HG03280 (cell line): Measurements from ENCODE around the gene COA1.
A peak's percentile ranks its signal among the peaks of the same experiment; 100 is the strongest.
"Not testable (repeated sequence)": the region's sequence is repeated elsewhere in the genome, so short reads cannot be mapped to it uniquely, and the experiment has no call there.

ENCODE experiments used
- ATAC-seq: cut with Tn5 transposase; IDR thresholded peaks from one replicate; pipeline ENCODE4 v1.9.1; 2021; ENCODE audit warnings: mild to moderate bottlenecking, moderate library complexity; ENCODE audit not compliant: unreplicated experiment

The COA1 gene

DNA sequence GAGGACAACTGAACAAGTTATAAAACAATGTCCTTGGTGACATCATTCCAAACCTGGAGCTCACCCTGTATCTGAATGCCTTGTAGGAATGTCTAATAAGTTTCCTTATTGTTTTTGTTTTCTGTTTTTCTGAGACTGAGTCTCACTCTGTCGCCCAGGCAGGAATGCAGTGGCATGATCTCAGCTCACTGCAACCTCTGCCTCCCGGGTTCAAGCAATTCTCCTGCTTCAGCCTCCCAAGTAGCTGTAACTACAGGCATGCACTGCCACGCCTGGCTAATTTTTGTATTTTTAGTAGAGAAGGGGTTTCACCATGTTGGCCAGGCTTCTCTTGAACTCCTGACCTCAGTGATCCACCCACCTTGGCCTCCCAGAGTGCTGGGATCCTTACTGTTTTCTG lies 2.2 kb upstream of the COA1 start:
- not testable (repeated sequence) for ATAC-seq

DNA sequence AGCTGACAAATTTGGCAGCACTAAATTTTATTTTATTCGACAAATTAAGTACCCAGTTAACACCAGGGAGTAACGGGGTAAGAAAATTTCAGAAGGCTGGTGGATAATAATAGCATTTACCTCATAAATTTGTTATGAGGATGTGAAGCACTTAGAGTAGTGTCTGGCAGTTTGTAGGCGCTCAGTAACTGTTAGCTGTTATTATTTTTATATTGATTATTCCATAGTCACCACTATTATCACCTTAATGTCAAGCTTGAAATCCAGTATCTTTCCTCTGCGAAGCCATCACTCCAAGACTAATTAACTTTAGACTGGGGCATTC lies 563 bp upstream of the COA1 start:
- ATAC-seq, result peak; percentile 15

DNA sequence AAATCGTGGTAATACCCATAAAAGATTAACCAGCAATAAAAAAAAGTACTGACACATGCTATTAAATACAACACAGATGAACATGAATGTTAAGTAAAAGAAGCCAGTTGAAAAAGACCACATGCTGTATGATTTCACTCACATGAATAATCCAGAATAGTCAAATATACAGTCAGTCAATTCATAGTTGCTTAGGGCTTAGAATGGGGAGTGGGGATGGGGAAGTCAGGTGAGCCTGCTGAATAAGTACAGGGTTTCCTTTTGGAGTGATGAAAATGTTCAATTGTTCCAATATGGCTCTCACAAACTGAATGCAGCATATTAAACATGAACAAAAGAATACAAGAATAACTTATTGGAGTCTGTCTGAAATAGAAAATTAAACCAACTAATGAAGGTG lies 1.8 kb downstream of the COA1 start:
- ATAC-seq, result no peak

DNA sequence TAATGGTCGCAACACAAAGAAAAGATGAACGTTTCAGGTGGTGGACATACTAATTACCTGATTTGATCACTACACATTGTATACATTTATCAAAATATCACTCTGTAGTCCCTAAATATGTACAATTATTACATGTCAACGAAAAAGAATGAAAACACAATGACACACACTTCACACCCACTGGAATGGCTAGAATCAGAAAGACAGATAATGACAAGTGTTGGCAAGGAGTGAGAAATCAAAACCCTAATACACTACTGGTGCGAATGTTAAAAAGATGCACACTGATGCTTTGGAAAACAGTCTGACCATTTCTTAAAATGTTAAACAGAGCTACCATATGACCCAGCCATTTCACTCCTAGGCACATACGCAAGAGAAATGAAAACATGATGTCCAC lies 2.3 kb downstream of the COA1 start:
- no peak for ATAC-seq

DNA sequence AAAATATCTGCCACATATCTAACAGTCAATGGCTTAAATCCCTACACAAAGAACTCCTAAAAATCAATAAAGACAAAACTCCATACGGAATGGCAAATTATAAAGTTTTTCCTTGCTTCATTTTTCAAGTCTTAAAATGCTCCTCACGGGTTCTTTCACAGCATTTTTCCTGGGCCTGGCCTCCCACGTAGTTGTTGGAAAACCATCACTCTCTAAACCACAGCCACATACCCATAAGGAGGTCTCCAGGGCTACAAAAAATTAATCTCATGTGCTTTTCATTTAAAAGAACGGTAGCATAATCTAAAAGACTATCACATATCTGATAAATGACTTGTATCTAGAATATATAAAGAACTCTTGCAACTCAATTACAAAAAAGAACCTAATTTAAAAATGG lies 2.9 kb downstream of the COA1 start:
- no peak for ATAC-seq

DNA sequence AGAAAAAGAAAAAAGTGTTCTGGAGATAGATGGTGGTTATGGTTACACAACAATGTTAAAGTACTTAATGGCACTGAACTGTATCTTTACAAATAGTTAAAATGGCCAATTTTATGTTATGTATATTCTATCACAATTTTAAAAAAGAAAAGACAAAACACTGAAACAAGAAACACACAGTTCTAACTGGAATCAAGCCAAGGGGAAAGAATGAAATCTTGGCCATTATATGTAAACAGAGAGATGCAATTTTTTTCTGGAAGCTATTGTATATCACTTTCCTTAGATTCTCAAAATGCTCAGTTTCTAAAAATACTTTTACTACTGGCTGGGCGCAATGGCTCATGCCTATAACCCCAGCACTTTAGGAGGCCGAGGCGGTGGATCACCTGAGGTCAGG lies 4.1 kb downstream of the COA1 start:
- ATAC-seq, result no peak

DNA sequence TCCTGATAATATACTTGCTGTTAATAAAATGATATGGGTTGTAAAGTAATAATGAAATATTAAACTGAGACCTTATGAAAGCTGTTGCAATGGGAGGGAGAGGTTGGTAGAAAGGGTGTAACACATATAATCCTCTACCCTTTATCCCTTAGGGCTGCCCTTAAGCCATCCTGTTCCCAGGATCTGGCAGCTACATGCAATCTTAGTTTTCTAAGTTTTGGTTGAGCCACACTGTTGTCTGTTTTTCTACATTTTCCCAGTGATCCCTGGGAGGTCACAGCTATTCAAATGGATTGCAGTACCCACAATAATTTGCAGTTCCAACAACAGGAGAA lies 6.3 kb downstream of the COA1 start:
- ATAC-seq, result no peak

DNA sequence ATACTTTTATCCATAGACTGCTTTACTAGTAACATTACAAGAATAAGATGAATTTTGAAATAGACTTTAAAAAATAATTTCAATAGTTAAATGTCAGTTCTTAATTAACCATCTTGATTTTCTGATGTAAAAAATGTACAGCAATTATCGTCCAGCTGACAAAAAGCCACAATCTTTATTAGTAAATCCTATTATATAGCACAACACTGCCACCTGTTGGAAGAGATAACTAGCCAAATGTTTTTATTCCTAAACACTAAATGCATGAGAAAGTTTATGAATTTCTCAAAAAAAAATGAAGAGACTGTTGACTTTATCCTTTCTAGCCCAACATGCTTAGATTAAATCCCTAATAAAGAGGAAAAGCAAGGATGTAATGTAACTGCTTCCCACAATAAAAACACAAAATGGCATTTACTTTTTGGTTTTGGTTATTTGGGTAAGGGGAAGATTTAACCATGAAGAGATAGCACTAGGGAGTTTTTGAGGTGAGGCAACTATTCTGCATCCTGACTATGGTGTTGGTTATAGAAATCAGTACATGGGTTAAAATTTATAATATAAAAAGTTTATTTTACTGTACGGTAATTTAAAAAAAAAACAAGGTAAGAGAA lies 8.0 kb downstream of the COA1 start:
- ATAC-seq, result no peak

DNA sequence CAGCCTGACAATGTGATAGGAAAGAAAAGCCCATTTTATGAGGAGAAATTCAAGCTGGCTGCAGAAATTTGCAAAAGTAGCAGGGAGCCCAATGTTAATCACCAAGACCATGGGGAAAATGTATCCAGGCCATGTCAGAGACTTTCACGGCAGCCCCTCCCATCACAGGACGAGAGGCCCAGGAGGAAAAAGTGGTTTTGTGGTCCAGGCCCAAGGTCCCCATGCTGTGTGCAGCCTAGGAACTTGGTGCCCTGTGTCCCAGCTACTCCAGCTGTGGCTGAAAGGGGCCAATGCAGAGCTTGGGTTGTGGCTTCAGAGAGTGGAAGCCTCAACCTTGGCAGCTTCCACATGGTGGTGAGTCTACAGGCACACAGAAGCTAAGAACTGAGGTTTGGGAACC lies 12.7 kb downstream of the COA1 start:
- no peak for ATAC-seq

DNA sequence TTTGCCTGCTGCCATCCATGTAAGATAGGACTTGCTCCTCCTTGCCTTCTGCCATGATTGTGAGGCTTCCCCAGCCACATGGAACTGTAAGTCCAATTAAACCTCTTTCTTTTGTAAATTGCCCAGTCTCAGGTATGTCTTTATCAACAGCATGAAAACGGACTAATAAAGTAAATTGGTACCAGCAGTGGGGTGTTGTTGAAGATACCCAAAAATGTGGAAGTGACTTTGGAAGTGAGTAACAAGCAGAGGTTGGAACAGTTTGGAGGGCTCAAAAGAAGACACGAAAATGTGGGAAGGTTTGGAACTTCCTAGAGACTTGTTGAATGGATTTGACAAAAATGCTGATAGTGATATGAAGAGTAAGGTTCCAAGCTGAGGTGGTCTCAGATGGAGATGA lies 13.4 kb downstream of the COA1 start:
- ATAC-seq, result not testable (repeated sequence)

DNA sequence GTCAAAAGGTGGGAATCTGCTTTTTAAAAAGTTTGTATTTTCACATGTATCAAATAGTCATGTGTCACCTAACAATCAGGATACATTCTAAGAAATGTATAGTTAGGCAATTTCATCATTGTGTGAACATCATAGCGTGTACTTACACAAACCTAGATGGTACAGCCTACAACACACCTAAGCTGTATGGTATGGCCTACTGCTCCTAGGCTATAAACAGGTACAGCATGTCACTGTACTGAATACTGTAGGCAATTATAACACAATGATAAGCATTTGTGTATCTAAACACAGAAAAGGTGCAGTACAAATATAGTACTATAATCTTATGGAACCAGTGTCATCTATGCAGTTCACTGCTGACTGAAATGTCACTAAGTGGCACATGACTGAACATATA lies 17.8 kb downstream of the COA1 start:
- ATAC-seq, result no peak

DNA sequence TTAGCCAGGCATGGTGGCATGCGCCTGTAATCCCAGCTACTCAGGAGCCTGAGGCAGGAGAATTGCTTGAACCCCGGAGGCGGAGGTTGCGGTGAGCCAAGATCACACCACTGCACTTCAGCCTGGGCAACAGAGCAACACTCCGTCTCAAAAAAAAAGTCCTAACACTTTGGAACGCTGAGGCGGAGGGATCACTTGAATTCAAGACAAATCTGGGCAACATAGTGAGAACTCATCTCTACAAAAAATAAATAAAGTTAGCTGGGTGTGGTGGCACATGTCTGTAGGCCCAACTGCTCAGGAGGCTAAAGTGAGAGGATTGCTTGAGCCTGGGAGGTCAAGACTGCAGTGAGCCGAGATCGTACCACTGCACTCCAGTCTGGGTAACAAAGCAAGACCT lies 21.3 kb downstream of the COA1 start:
- ATAC-seq, result not testable (repeated sequence)

DNA sequence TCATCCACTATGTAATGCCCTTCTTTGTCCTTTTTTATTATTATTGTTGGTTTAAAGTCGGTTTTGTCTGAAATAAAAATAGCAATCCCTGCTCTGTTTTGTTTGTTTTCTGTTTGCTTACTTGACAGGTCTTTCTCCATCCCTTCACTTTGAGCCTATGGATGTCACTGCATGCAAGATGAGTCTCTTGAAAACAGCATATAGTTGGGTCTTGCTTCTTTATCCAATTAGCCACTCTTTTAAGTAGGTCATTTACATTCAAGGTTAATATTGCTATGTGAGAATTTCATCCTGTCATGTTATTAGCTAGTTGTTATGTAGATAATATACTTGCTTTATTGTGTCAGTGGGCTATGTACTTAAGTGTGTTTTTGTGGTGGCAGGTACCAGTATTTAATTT lies 25.8 kb downstream of the COA1 start:
- ATAC-seq, result no peak

DNA sequence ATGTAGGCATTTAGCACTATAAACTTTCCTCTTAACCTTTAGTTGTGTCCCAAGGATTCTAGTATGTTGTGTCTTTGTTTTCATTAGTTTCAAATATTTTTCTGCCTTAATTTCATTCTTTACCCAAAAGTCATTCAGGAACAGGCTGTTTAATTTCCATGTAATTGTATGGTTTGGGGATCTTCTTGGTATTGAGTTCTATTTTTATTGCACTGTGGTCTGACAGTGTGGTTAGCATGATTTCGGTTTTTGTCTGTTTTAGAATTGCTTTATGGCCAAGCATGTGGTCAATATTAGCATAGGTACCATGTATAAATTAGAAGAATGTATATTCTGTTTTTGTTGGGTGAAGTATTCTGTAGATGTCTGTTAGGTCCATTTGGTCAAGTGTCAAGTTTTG lies 26.3 kb downstream of the COA1 start:
- no peak for ATAC-seq

DNA sequence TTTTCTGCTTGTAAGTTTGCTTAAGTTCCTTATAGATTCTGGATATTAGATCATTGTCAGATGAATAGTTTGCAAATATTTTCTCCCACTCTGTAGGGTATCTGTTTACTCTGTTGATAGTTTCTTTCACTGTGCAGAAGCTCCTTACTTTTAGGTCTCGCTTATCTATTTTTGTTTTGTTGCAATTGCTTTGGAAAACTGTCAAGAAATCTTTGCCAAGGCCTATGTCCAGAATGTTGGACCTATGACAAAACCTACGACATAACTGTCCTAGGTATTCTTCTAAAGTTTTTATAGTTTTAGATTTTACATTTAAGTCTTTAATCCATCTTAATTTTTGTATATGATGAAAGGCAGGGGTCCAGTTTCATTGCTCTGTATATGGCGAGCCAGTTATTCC lies 27.4 kb downstream of the COA1 start:
- ATAC-seq, result no peak

DNA sequence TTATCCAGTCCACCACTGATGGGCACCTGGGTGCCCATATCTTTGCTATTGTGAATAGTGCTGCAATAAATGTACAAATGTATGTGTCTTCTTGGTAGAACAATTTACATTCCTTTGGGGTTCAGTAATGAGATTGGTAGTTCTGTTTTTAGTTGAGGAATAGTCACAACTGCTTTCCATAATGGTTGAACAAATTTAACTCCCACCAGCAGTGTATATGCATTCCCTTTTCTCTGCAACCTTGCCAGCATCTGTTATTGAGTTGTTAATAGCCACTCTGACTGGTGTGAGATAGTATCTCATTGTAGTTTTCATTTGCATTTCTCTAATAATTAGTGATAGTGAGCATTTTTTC lies 27.8 kb downstream of the COA1 start:
- ATAC-seq, result no peak

DNA sequence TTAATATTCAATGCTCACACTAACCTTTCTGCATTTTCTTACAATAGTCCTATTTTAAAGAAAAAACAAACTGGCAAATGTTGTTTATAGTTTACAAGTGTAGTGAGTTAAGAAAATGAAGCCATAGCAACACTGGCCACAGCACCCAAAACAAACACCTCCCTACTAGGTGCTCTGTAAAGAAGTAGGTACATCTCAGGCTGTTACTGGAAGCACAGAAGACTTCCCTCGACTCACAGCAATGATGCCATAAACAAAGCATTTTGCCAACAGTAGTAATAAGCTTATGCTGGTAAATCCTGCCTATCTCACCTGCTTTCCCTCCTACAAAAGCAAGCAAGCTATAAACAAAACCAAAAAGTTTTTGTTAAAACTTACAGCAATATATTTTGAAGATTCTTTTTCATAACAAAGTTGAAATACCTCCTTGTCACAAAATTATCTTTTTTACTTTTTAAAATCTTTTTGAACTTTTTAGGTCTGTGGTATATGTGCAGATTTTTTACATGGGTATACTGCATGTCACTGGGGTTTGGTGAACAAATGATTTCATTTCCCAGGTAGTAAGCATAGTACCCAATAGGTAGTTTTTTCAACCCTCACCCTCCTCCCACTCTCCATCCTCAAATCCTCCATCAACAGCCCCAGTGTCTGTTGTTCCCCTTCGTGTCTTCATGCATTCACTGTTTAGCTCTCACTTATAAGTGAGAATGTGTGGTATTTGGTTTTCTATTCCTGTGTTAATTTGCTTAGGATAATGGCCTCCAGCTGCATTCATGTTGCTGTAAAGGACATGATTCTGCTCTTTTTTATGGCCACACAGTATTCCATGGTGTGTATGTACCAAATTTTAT lies 28.4 kb downstream of the COA1 start:
- ATAC-seq, result no peak

DNA sequence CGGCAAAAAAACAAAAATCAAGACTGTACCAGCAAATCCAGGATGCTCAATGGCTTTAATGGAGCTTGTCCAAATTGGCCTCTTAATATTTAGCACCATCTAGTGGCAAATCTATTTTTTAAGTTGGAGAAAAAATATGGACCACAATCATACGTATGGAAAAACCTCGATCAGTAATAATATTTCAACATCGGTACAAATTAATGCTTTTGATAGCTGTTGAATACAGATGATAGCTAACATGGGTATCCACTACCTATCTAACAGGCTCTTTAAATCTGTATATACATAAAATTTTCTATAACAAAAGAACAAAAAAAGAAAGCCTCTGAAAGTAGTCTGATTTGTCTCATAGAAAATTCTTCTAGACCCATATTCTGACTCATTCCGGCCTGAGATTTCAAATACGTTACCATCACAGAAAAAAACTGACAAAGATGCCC lies 29.2 kb downstream of the COA1 start:
- no peak for ATAC-seq

DNA sequence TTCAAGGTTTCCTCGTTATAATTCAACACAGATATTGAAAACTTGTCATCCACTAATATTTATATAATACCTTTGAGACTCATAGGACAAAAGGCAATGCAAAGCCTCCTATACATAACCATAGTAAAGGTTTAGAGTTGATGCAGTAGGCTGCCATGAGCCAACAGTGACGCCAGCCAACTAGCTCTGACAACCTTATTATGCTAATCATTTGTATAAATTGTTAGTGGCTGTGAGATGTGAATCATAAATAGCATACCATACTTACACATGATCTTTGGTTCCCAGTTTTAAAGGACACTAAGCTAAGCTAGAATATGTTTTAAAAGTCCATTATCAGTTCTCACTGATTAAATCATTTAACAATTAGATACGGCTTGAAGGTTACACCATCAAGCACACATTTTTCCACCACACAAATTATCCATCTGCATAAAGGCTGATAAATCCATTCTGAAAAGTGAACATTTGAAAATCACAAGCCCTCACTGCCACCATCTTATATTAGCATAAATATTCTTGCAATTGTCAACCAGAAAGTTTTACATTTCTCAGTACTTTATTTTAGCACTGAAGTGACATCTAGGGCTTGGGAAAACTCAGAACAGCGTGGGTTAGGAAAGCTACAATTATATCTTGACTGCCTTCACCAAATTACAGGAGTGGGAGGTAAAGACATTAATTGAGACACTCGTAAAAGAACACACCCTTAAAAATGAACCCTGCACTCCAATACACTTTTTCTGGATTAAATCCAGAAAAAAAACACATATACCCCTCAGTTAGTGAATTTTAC lies 30.7 kb downstream of the COA1 start:
- ATAC-seq, result no peak

DNA sequence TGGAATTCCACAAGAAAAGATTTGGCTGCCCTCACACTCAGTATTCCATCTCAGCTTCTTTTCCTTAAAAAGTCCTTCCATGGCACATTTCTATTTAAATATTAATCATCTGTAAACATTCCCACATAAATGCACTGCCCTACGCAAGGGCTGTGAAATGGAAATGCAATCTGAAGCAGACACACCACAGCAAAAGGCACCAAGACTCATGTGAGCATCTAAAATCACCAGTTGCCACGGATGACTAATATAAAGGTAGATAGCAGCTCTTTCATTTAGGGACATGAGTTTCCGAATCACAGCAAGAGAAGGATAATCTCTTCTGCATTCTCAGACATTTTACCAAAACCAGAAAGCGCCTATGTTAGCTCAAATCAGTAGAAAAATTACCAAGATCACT lies 31.6 kb downstream of the COA1 start:
- ATAC-seq, result no peak

DNA sequence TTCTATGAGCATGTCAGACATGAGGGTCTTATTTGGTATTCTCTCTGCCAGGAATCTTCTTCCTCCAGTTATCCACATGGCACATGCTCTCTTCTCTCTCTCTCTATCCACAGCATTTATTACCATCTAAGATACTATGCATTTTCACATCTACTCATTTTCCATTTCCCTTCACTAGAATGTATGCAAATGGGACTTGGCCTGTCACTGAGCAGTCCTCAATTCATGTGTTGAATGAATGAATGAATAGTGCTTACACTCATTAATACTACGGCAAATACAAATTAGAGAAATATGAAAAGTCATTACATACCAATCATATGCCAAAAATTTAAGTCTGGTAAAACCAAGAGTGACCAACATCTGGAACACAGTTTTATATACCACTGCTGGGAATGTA lies 34.0 kb downstream of the COA1 start:
- no peak for ATAC-seq

DNA sequence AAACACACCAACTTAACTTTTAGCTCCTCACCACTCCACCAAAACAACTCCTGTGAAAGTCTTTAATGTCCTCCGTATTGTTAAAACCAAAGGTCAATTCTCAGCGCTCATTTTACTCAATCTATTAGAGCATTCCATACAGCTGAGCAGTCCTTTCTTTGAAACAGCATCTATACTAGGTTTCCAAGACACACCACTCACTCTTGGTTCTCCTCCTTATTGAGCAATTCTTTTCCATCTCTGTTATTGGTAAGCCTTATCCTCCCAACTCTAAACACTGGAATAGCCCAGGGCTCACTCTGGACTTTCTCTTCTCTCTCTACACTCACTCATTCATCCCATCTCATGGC lies 34.9 kb downstream of the COA1 start:
- no peak for ATAC-seq
